GM18502 (cell line): ENCODE results near the gene CUEDC1.
A peak's percentile ranks its signal among the peaks of the same experiment; 100 is the strongest.

Source experiments
- ATAC-seq: cut with Tn5 transposase; IDR thresholded peaks from one replicate; pipeline ENCODE4 v1.9.1; 2021; ENCODE audit warnings: mild to moderate bottlenecking; ENCODE audit not compliant: unreplicated experiment, poor library complexity

Gene CUEDC1

GRCh38 chr17:57918017-57918895, 37.0 kb downstream of the CUEDC1 start:
- ATAC-seq: no peak

GRCh38 chr17:57916925-57917858, 38.0 kb downstream of the CUEDC1 start:
- no peak for ATAC-seq

GRCh38 chr17:57915985-57916757, 39.0 kb downstream of the CUEDC1 start:
- ATAC-seq: no peak

GRCh38 chr17:57915544-57915943, 39.7 kb downstream of the CUEDC1 start:
- no peak for ATAC-seq

GRCh38 chr17:57914273-57915142, 40.7 kb downstream of the CUEDC1 start:
- ATAC-seq: no peak

GRCh38 chr17:57913575-57914272, 41.5 kb downstream of the CUEDC1 start:
- no peak for ATAC-seq

- no peak for ATAC-seq
These were observed 43.2 kb downstream of the CUEDC1 start for GRCh38 chr17:57911834-57912673.

GRCh38 chr17:57910462-57911420, 44.5 kb downstream of the CUEDC1 start:
- no peak for ATAC-seq

- ATAC-seq: no peak
These were observed 45.7 kb downstream of the CUEDC1 start for GRCh38 chr17:57909551-57909950.

GRCh38 chr17:57908278-57908677, 46.9 kb downstream of the CUEDC1 start:
- ATAC-seq: no peak

GRCh38 chr17:57906910-57907309, 48.3 kb downstream of the CUEDC1 start:
- ATAC-seq: no peak

- no peak for ATAC-seq
These were observed 49.2 kb downstream of the CUEDC1 start for GRCh38 chr17:57905875-57906455.

- ATAC-seq: no peak
These were observed 51.3 kb downstream of the CUEDC1 start for GRCh38 chr17:57903961-57904360.

GRCh38 chr17:57902800-57903759, 52.1 kb downstream of the CUEDC1 start:
- ATAC-seq: no peak

GRCh38 chr17:57902117-57902799, 53.0 kb downstream of the CUEDC1 start:
- ATAC-seq: peak; percentile 73
